HCEC 1CT (cell line): ENCODE measurements around the gene SCUBE1.

Experiments used
- DNase-seq: peaks from one replicate; pipeline ENCODE4 v3.0.0-alpha.2; 2017

The SCUBE1 gene

DNA sequence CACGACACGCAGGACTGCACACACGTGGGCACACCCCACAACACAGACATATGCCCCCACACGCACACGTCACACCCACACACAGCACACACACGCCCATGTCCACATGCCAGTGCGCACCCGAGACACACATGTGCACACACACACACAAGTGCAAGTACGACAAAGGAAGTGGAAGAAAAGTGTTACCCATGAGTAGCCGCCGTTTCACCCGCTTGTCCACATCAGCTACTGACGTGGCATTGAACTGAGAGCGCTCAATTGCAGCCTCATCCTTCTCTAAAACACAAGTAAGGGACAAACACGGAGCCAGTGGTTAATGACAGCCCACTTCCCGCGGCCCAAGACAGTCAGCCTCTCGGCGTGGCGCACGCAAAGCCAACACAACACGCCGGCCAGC, 87.9 kb downstream of the SCUBE1 start:
- DNase-seq, result no peak

DNA sequence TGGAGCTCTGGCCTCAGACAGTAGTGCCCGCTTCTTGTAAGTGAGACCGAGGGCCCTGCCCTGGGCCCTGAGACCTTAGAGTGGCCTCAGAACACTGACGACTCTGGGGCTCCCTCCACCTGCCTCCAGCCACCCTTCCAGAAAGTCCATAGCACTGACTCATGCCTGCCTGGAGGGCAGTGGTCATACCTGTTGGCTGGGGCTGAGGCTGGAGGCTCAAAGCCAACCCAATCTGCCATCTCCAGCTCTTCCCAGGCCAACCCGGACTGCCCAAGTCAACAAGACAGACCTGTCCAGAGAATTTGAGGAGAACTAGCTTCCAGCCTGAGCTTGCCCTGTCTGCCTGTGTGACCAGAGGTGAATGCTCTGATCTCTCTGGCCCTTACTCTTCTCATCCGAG, 89.3 kb downstream of the SCUBE1 start:
- DNase-seq, result no peak

DNA sequence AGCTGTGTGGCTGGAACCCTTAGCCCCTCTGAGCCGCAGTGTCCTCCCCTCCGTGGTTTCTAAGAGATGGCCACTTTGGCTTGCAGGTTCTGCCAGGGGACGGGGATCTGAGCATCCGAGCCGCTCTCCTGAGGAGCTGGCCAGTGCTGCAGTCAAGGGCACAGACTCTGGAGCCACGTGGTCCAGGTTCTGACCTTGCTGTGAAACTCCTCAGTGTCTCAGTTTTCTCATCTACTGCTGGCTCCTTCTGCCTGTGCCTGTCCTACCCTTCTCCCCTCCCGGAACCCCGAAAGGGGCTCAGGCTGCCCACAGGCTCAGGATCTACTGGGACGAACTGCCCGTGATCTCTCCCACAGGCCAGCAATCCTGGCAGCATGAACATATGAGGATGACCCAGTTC, 90.9 kb downstream of the SCUBE1 start:
- no peak for DNase-seq

DNA sequence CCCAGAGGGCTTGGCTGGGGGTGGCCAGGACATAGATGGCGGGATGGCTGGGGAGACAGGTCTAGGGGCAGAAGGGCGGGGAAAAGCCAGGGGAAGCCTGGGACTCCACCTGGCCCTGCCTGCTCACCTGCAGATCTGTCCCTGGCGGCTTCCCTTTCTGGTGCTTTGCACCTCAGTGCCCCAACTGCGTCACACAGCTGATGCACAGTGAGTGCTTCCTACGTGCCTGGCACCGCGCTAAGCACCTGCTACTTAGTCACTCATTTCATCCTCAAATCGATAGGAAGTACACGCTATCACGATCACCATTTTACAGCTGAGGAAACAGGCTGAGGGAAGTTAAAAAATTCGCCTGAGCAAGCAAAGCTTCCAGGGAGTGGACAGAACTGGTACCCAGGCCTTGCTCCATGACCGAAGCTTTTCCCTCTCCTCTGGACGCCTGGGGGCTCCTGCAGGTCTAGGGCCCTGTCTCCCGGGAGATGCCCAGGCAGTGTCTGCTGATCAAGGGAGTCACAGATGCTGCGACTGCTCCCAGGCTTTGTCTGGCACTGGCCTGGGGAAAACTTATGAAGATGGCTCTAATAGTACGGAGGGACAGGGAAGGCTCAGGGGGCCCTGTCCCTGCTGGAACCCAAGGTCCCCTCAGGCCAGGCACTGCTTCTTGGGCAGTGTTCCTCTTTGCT, 93.2 kb downstream of the SCUBE1 start:
- no peak for DNase-seq

DNA sequence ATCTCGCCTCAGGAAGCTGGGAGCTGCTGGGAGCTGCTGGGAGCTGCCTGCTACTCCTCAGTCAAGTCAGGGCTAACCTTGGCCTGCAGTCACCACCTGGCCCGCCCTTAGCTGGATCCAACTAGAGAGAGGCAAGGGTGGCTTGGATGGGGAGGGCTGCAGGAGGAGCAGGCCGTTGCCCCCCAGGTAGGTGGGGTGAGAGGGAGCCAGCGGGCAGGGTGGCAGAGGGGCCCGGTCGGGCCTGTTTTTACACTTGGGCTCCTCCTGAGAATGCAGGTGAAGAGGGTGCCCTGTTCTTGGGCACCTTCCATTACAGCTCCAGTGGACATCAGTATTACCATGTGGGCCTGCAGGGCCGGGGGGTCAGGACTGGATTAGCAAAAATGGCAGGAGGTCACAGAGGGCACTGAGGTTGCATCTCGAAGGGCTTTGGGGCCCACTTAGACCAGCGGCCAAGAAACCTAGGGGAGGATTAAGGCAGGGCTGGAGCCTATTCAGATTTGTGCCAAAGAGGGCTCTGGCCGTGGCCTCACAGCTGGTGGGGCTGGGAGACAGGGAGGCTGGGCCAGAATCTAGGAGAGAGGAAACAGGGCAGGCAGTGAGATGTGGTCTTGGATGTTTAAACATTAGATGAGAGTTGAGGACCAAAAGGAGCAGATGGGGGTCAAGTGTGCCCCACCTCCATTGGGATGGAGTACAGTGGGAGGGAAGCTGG, 95.5 kb downstream of the SCUBE1 start:
- DNase-seq, result no peak

DNA sequence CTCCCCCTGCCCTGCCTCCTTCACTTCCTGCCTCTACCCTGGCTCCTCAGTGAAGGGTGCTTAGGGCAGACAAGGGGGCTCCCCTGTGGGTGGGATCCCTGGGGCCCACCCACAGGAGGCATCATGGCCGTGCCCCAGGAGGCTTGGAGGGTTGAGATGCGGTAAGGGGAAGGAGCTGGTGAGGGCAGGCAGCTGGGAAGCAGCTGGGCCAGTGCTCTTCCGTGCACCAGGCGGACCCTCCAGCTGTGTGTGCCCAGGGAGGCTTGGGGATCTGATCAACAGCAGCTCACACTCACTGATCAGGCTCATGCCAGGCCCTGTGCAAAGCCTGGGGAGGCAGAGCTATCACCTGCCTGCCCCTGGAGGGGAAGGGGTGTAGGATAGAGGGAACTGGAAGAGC, 97.0 kb downstream of the SCUBE1 start:
- DNase-seq, result no peak

DNA sequence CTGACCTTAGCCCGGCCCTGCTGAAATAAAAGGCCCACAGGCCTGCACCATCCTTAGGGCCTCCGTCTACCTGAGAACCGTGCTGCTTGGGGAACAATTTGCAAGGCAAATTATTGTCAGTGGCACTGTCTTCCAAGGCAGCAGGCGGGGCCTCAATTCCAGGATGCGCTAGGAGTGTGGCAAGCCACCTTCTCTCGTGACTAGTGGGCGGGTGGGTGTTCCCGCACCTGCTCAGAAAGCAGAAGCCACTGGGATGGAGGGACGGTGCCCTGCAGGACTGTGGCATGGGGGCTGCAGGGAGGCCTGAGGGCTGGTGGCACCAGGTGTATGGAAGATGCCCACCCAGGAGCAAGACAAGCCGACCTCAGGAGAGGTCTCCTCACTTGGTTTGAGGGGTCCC, 97.5 kb downstream of the SCUBE1 start:
- DNase-seq, result no peak

DNA sequence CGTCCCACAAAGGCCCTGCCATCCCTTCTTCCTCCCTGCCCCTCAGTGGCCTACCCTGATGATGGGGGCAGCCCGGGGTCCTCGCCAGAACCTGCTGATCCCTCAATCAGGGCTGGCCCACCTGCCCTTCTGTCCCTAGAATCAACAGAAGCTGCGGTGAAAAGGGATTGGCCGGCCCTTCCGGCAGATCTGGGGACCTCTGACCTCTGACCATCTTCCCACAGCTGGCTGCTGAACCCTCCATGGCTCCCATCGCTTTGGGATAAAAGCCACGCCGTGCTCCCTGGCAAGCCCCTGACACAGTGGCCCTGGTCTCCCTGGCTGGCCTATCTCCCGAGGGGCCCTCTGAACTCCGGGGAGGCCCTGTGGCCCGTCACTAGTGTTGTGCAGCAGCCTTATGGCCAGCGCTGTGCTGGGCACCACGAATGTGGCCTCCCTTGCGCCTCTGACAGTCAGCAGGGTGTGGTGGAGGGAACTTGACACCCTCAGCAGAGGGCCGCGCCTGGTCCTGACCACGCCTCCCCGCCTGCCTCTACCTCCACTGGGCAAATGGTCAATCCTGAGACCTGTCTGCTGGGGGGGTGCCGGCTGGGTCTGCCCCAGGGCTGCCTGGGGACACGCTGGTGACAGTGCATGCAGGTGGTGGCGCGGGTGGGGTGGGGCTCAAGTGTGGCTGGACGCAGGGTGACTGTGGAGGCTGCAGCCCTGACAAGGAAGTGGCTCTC, 98.2 kb downstream of the SCUBE1 start:
- DNase-seq, result no peak

DNA sequence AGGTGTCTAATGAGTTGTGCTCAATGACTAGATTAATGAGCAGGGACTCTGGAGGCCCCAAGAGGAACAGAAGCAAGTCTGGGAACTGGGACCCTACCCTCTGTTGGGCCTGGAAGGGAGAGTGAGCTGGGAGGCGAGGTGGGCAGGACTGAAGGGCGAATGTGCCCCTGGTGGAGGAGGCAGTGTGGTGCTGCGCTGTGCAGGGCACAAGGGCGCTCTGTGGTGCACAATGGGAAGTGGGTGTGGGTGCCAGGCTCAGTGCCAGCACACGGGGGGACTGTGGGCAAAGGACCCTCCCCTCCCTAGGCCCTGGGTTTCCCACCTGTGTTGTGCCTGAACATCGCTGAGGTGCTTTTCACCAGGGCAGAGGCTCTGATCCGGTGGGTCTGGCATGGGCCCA, 98.8 kb downstream of the SCUBE1 start:
- no peak for DNase-seq

DNA sequence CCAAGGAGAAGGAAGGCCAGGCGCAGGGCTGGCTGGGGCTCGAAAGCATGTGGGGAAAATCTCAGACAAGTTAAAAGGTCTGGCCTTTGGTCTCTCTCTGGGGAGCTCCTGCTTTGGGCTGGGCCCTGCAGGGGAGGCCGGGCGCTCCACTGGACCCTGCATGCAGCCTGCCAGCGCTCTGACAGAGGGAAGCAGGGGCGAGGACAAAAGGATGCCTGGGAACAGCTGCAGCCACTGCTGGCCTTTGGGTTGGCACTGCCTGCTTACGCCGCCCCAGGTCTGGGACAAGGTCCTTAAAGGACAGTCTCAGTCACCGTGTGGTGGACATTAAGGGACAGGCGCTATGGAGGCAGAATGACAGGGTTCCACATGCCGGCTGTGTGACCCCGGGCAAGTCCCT, 99.8 kb downstream of the SCUBE1 start:
- DNase-seq, result no peak

DNA sequence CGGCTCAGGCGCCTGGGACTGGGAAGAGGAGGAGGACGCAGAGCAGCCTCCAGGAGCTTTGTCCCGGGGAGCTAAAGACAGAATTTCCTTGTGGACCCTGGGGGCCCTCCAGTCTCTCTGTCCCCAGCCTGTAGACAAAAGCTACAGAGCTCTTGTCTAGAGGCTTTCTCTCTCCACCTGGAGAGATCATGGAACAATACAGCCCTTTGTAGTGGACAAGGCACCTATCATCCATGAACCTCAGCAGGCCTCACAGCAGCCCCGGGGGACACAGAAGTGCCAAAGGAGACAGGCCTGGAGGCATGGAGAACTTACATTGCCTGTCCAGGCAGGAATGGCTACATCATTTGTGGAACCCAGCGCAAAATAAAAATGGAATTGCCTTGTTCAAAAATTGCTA, 100.5 kb downstream of the SCUBE1 start:
- DNase-seq, result no peak

DNA sequence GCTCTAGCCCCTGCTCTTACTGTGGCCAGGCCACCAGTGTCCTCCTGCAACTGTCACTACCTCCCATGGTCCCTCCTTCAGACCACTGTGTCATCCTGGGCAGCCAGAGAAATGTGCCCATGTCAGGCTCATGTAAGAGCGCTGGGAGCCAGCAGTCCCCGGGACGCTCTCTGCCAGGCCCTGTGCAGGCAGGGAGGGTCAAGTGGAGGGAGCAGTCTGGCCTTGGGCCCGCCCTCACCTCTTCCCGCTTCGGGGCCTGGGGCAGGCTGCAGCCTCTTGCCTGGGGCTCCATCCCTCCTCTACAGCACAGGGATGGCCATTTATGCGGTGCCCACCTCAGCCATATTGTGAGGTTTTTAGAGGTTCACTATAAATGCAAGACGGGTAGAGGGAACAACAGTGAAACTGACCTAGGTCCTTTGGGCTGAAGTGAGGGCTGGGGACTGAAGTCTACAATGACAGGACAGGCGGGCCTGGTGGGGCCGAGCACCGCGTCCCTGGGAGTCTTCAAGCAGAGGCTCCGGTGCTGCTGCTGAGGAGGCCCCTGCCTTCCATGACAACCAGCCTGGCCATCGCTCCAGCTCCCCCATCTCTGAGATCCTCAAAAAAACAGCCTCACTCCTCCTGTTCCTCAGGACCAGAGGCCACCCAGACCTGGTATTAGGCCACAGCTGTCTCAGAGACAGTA, 101.3 kb downstream of the SCUBE1 start:
- DNase-seq, result no peak

DNA sequence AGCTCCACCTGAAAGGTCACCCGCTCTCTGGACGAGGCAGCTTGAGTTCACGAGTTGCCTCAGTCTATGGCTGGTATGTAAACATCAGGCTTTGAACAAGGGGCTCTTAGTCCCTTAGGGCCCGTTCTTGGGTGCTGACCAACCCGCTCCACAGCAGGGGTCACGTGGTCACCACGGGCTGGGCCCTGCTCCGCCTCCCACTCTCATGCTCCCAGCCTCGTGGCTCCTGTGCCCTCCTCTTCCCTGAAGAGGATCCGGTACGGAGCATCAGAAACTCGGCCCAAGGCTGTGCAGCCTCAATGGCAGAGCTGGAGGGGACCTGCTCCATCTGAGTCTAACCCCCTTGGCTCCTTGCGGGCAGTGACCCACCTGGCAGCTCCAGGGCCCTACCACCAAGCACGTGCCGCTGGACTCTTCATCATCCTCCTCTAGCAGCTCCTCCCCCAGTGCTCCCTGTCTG, 102.0 kb downstream of the SCUBE1 start:
- no peak for DNase-seq

DNA sequence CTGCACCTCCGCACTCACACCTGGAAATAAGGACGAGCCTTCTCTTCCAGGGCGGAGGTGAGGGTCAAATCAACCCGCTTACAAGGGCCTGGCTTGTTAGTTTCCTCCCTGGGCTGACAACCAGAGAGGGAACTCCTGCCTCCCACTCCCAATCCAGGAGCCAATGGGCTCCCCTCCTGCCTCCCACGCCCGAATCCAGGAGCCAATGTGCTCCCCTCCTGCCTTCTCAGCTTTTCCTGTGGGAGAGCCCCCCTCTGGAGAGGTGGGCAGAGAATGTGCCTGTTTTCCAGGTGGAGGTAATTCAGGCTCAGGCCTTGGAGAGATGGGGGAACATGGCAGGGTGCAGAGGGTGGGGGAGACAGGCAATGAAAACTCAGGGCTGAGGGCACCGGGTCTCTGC, 102.6 kb downstream of the SCUBE1 start:
- DNase-seq, result no peak

DNA sequence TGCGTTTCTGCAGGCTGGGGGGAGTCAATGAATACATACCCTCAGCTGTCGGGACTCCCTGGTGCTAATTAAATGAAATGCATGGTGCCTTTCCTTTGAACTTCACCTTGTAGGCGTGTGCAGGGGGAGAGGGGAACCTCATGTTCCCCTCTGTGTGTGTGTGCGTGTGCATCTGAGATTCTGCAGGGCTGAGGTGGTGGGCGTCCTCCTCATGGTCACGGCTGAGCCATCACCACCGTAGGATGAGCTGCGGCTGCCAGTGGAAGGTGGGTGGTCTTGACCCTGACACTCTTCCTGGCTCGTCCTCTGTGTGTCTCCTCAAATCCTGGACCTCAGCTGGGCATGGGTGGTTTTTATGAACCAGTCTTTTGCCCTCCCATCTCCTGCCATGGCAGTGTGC, 103.2 kb downstream of the SCUBE1 start:
- no peak for DNase-seq

DNA sequence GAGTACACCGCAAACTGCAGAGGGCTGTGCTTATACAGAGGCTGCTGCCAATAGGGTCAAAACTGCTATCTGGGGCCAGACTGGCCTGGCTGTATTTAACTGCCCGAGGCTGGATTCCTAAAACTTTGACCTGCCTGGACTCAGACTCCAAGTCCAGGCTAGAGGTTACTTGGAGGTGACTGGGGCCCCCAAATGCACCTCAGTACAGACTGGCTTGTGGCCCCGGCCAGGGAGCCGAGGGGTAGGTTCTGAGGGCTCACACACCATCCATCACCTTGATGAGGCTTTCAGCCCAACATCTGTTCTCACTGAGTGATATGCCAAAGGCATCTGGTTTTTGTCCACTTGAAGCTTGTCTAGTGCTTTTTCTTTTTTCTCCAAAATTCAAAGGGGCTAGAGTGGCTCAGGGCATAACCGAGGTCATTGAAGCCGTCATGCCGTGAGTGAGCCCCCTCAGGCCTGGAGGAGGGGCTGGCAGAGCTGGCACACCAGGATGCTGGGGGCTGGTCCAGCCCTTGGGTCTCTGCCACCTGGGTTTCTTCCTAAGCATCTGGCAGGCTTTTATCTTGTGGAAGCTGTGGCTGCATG, 103.9 kb downstream of the SCUBE1 start:
- DNase-seq, result no peak

DNA sequence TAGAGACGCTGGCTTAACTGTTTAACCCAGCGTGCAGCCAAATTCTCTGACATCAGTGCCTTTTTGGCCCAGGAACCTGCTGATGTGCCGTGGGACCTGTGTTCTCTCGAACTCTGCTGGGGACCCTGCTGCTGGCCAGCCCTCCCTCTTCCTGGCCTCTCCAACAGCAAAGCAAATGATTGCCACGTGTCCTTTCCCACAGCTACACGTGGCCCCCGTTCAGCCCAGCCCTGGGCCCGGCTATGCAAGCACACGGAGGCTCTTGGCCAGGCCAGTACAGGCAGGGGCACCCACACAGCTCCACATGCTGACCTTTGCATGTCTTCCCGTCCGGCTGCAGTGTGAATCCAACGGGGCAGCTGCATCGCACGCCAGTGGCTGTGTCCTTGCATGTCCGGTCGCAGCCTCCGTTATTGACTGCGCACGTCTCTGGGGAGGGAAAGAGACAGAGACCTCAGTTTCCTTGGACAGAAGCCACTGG, 104.6 kb downstream of the SCUBE1 start:
- DNase-seq, result no peak

DNA sequence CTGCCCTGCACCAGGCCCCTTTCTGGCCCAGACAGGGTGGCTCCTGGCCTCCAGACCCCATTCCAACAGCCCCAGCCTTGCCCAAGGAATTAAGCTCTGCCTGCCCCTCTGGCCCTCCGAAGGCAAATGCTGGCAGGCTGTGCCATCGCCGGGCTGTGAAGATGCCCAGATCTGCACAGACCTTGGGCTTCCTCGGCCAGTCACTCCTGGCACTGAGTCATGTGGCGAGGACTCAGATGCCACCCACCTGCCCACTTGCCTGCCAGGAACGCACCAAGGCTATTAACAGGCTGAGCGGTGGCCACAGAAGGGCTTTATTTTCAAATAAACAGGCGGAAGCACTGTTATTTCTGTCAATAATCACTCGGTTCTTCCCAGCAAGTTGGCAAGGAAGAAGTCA, 105.9 kb downstream of the SCUBE1 start:
- DNase-seq, result no peak

DNA sequence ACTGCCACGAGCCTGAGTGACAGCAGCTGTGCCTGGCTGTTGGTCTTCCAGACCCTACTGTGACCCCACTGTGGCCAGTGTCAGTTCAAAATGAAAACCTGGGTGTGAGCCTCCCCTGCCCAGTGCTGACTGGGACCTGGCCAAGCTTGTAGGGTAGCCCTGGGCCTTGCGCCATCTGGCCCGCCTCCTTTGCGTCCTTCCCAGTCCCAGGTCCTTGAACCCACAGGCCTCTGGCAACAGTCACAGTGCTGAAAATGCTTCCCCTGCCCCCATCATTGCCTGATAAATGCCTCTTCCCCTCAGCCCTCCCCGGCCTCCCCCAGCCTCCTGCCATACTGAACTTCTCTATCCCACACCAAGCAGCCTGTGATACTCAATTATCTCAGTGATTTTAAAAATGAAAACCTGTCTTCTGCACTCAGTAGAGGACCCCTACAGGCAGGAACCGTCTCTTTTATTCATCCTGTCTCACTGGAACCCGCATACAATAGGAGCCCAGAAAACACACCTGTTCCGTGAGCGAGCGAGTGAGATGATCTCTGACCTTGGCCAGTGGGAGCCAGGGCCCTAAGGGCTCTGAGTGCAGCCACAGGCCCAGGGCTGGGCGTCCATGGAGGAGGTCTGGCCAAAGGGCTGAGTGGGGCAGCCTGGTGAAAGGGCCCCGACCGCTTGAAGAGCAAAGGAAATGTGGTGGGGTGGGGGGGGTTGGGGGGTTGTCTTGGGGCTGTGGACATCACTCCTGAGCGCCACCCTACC, 106.6 kb downstream of the SCUBE1 start:
- no peak for DNase-seq

DNA sequence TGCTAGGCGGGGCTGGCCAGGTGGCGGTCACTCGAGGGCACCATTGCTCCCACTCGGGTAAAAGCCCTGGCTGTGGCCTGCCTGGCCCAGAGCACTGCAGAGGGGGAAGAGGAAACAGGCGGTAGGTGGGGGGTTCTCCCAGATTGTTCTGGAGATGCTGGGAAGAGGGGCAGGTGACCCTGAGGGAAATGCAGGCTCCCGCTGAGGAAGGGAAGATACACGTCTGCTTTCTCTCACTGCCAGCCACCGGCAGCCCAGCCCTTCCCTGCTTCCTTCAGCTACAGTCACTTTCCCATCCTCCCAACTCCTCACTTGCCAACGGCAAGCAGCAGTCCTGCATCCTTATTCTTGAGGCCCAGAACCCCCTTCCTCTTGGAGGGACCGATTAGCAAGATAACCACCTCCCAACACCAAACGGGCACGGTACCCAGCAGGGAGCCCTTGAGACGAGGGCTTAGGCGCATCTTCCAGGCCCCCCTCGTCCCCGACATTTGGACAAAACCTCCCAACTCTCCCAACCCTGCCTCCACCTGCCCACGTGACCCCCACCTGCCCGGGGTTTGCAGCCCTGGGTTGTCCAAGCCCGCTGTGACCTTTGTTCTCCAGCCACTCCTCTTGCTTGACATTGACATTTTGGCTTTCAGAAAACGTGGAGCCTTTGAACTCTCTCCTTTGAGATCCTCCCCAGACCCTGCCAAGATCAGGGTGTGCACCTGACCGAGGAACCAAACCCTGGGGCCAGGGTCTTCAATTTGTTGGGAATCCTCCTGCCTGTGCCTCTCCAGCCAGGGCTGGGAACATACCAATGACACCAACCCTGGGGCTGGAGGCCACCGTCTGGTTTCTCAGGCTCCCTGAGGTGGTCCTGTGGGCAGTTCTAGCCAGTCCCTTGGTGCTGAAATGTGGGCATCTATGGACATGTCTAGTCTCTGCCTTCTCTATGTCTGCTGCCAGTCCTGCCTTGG, 107.4 kb downstream of the SCUBE1 start:
- DNase-seq, result no peak
